ENCODE results near the gene SUB1.

SUB1 gene

DNA sequence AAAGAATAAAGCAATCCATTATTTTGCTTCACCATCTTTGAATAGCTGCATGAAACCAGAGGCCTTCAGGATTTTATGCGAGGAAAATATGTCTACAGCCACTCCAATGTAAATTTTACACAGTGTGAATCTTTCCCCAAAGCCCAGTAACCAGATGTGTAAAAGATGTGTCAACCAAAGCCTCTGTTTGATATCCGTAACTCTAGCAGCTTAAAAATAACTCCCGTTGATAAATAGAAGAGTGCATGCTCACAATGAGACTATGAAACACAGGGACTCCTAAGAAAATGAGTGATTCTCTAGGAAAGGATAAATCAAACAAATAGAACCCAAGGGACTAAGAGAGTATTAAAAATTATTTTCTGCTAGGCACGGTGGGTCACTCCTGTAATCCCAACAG is 65.7 kb downstream of the SUB1 start:
- Histone ChIP-seq H3K4me1 (ENCODE audit: control insufficient read depth, insufficient read depth, low read length) (peaks cover 3% of the 10 kb centered on the region), H3K9ac (ENCODE audit: low read length) (no peak overlapping the region), H3K27me3 (replicated peaks; ENCODE audit: control insufficient read depth, insufficient read depth, low read length) (no peaks in the 10 kb centered on the region), H3K36me3 (ENCODE audit: control insufficient read depth, insufficient read depth, low read length, severe bottlenecking) (no peaks in the 10 kb centered on the region), H3K9me3 (ENCODE audit: control insufficient read depth, low read length) (peaks cover 8% of the 10 kb centered on the region), H3K4me3 (ENCODE audit: low read length) (no peak overlapping the region)
- DNase-seq (ENCODE audit: low read depth), result no peak

- Histone ChIP-seq H3K36me3 (ENCODE audit: control insufficient read depth, insufficient read depth, low read length, severe bottlenecking) (no peaks in the 10 kb centered on the region), H3K27me3 (replicated peaks; ENCODE audit: control insufficient read depth, insufficient read depth, low read length) (no peaks in the 10 kb centered on the region), H3K4me3 (ENCODE audit: low read length) (no peak overlapping the region), H3K9ac (ENCODE audit: low read length) (no peak overlapping the region), H3K4me1 (ENCODE audit: control insufficient read depth, insufficient read depth, low read length) (no peaks in the 10 kb centered on the region), H3K9me3 (ENCODE audit: control insufficient read depth, low read length) (peaks cover 9% of the 10 kb centered on the region)
- no peak for DNase-seq (ENCODE audit: low read depth)
These were observed 66.3 kb downstream of the SUB1 start for GRCh38 chr5:32651638-32652037.

Data from adipocyte (in vitro differentiated cells).